ENCODE data around the gene LRPAP1. TPM values are rescaled to one million over a fixed set of nuclear protein-coding genes. Genes with fewer than 3 reads are reported as not detected.

The LRPAP1 gene
- total RNA-seq, 1 experiment from 2014 or later: 116 TPM

DNA sequence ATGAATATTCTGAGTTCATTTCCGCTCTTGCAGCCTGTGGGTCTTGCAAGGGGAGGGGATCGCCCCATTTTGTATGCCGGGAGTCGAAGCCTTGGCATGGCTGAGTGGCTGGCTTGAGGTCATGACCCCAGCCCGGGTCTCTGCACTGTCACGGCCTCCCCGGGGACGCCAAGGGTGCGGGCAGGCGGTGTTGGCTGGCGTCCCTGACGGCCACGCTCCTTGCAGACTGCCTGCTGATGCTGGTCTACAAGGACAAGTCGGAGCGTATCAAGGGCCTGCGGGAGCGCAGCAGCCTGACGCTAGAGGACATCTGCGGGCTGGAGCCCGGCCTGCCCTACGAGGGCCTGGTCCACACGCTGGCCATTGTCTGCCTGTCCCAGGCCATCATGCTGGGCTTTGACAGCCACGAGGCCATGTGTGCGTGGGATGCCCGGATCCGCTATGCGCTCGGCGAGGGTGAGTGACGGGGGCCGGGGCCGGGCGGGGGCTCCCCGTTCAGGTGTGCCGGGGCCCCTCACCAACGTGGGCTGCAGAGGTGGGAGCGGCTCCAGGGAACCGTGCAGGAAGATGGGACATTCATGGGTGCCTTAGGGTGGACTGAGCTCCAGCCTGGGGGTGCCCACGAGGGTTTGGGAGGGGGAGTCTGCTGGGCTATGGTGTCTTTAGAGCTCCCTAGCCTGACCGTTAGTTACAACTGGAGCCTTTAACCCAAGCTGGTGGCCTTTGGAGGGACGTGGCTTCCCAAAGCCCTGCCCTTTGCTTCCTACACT is 58.9 kb downstream of the LRPAP1 start:
- no peak for DNase-seq (ENCODE audit: low spot score)

DNA sequence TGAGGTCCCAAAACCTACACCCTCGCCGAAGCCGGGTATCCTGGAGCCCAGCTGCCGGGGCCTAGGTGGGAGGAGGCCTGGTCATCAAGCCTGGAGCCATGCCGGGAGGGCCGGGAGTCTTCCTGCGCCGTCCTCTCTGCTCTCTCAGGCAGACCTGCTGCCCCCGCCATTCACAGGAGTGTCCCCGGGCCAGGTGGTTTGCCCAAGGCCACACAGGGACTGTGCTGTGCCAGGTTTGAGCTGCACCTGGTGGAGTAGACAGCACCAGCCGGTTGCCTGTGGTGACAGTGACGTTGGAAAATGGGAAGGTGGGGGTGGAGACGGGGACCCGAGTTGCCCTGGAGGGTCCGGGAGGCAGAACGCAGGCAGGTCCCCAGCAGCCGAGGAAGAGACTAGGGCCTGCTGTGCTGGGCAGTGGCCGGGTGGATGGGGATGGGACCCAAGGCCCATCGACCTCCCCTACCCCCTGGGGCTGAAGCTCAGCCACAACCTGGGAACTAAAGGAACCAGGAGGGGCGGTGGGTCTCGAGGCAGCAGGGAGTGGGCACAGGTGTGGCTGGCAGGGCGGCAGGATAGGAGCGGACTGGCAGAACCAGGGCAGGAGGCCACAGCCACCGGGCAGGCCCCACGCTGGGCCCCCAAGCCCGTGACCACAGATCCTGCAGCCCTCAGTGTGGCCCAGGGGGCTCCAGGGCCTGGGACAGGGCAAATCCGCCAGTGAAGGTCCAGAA is 59.6 kb downstream of the LRPAP1 start:
- no peak for DNase-seq (ENCODE audit: low spot score)

DNA sequence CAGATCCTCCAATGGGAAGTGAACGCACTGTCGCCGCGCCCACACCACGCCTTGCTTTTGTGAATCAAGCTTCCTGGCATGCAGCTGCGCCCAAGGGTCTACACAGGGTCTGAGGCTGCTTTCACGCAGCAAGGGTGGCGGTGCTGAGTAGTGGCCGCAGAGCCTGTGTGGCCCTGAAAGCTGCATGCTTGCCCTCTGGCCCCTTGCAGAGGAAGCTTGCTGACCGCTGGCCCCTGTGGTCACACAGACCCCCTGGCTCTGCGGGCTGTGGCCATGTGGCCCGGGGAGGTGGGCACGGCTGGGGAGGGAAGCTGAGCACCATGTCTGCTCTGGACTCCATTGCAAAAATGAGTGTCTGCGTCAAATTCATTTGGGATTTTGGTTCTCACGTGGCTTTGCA is 60.3 kb downstream of the LRPAP1 start:
- DNase-seq (ENCODE audit: low spot score): no peak

DNA sequence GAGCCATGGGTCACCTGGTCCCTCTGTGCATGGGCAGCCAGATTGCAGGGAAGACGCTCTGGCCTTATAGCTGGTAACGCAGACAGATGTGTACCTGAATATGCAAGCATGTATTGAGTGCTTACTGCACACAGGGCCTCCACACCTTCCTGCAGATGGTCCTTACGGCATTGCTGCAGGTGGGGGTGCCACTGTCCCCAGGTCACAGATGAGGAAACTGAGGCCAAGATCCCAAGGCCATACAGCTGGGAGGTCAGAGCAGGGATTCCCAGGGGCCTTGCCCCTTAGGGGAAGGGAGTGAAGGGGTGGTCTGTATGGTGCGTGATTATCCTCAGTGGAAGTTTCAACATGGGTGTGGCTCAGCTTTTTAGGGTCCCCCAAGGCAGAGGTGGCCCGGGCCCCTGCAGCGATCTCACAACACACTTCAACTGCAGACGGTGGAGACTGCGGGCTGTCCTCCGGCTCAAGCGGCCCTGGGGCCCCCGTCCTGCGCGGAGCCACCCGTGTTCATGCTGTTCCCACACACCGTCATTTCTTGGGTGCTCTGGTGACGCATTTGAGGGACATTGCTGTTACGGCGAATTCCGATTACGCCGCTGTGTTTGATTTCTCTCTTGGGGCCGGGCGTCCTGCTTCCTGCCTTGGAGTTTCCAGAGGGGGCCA is 61.0 kb downstream of the LRPAP1 start:
- DNase-seq (ENCODE audit: low spot score): no peak

DNA sequence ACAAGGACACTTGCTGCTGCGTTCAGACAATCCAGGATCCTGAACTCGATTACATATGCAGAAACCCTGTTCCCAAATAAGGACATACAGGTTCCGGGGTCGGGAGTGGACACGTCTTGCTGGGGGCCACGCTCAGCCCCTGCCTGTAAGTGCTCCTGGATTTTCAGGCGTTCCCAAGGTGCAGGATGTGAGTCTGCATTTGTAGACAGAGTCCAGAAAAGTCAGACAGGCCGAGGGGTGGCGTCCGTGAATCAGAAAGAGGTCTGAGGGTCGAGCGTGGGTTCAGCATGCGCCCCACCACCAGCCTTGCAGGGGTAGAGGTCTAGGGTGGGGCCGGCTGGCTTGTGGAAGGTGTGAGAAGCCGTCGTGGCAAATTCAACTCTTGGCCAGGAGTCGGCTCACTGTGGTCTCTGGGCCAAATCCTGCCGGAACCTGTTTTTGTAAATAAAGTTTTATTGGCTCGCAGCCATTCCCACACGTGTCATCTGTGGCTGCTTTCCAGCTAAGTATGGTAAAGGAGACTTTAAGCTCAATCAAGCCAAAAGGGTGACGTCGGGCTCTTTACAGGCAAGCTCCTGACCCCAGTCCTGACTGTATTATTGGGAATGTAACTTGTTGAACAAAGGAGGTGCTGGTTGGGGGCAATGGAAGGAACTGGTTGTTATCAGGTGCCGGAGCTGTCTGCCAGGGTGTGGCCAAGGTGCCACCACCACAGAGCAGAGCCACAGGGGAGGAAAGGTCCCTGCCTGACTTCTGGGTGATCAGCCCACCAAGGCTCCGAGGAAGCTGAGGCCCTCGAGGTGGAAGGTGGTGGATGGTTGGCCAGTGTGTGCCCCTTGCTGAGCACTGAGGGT is 61.8 kb downstream of the LRPAP1 start:
- no peak for DNase-seq (ENCODE audit: low spot score)

DNA sequence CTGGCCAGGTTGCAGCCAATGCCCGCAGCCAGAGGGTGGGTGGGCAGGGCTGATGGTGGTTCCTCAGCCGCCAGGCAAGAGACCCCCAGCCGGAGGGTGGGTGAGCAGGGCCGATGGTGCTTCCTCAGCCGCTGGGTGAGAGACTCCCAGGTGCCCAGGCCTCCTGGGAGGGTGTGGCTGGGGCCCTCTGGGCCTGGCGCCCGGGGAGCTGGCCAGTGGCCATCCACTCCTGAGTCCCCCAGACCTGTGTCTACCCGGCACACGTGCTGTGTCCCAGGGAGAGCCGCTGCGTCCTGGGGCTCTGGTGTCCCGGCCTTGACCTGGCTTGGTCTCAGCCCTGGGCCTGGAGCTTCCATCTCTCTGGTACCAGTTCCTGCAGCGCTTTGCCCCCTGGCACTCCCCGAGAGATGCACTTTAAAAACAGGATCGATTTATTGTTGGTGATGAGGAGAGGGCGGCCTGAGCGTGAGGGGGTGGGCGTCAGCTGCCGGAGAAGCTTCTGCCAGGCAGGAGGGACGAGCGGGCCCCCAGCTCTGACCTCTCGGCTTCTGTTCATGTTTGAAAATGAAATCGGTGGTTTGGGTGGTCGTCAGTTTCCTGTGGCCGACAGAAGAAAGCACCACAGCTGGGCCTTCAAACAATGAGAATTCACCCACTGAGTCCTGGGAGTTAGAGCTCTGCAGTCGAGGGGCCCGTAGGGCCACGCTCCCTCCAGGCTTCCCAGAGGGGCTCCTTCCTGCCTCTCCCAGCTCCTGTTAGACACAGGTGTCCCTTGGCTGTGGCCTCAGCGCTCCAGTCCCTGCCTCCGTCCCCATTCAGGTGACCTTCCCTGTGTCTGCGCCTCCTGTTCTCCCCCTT is 62.6 kb downstream of the LRPAP1 start:
- no peak for DNase-seq (ENCODE audit: low spot score)

DNA sequence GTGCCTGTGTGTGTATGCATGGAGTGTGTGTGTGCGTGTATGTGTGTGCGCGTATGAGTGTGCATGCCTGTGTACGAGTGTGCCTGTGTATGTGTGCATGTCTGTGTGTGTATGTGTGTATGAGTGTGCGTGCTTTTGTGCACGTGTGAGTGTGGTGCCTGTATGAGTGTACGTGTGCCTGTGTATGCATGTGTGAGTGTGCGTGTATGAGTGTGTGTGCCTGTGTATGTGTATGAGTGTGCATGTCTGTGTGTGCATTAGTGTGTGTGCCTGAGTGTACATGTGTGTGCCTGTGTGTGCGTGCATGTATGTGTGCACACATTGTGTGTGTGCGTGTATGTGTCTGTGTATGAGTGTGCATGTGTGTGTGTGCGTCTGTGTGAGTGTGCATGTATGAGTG is 63.4 kb downstream of the LRPAP1 start:
- no peak for DNase-seq (ENCODE audit: low spot score)

DNA sequence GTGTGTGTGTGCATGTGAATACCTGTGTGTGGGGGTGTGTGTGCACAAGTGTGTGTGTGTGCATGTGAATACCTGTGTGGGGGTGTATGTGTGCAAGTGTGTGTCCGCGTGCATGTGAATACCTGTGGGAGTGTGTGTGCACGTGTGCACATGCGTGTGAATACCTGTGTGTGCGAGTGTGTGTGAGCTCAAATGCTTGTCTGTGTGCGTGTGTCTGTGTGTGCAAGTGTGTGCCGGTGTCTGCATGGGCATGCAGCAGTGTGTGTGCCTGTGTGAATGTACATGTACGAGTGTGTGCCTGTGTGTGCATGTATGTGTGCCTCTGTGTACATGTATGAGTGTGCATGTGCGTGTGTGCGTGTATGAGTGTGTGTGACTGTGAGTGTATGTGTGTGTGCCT is 64.1 kb downstream of the LRPAP1 start:
- DNase-seq (ENCODE audit: low spot score): no peak

DNA sequence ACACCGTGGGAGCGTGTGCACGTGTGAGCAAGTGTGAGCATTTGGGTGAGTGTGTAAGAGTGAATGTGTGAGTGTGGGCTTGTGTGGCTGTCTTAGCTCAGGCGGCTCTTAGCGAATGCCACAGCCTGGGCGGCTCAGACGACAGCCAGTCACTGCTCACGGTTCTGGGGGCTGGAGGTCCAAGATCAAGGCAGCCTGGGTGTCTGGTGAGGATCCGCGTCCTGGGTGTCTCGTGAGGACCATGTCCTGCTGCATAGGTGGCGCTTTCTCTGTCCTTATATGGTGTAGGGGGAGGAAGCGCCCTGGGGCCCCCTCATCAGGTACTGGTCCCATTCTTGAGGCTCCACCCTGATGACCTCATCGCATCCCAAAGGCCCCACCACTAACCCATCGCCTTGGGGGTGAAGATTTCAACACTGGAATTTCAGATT is 64.6 kb downstream of the LRPAP1 start:
- DNase-seq (ENCODE audit: low spot score): no peak

DNA sequence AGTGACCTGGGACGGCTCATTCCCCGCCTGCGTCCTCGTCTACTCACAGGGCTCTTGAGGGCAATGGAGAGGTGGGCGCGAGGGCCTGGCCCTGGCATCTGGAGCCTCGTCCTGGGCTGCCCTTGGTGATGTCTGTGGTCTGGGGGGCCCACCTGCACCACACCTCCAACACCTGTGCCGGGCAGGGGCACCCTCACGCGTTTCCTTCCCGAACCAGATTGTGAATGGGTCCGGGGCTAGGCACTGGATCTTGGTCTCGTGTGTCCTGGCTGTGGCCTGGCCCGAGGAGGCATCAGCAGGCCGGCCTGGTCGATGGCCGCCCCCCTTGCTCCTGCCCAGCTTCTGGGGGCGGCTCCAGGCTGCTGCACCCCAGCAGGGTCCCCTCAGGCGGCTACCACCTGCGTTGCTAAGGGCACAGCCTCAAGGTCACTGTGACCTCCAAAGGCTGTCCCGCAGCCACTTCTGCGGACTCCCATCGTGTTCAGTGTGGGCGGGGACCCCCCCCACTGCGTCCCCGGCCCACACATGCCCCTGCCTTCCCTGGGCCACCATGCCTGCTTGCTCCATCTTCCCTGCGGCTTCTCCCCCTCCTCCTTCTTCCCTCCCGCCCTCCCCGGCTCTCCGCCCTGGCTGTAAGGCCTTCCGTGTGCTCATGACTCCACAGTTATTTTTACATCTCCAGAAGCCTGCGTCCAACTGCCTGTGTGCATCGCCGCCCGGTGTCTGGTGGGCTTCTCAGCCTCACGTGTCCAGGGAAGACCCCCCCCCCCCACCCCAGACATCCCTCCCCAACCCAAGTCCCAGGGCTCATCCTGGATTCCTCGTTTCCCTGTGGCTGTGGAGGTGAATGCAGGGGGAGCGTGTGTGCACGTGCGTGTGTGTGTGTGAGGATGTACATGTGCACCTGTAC is 65.3 kb downstream of the LRPAP1 start:
- DNase-seq (ENCODE audit: low spot score): no peak

DNA sequence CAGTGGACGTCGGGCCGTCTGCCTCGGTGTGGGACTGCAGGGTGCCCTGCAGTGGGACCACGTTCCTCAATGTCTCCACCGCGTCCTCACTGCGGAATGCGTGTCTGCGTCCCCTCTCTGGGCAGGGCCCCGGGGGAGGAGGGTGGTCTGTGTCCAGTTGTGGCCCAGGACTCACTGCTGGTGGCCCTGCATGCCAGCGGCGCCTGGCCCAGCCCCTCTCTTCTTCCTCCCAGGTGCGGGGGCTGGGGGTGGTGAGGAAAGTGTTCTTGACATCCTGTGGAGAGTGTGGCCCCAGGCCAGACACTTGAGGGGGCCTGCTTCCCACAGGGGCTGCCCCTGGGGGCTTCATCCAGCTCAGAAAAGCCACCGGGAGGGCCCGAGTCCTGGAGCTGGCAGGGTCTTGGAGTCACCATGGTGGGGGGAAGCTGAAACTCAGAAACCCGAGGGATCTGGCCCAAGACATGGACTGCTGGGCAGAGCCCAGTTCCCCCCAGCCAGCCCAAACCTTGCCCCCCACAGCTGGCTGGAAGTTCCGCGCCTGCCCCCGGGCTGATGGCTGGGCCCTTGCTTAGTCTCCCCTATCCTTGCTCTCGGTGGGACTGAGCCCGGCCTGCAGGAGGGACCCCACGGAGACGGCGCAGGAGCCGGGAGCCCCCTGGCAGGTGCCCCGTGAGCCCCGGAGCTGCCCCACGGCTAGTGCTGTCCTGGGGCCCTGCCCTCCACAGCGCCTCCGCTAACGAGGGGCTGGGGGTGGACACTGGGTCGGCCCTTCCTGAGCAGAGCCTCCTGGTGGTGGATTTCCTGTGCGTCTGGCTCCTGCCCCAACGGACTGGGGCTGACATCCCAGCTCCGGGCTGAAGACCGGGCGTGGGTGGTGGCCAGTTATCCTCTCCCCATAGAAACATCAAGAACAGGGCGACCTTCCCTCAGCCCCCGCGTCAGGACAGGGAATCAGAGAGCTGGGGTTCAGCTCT is 66.2 kb downstream of the LRPAP1 start:
- no peak for DNase-seq (ENCODE audit: low spot score)

DNA sequence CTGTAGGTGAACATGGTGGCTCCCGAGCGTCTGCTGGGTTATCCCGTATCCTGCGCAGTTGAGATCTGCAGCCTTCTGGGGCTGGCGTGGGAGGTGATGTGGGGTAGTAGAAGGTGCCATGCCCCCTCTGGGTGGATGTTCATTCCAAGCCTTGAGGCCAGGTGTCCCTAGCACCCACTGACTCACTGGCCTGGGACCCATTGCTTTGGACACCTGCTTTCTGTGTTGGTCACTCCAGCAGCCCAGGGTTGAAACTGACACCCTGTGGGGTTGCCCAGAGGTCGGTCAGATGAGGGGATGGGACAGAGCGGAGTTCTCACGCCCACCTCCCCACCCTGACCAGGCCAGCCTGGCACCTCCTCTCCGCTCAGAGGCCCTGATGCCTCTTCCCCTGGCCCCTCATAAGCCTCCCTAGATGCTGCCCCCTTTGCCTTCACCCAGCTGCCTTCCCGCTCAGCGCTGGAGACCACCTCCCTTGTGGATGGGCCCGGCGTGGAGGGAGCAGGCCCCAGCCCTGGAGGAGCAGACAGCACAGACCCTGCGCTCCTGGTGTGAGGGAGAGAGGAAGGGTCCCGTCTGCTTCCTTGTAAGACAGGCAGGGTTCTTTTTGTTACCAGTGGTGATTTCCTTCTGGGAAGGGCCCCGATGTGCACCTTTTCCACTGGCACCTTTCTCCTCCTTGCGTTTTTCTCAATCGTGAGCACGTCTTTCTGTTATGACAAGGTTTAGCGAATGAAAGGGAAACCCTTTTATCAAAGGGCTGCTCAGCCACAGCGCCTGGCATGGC is 67.1 kb downstream of the LRPAP1 start:
- DNase-seq (ENCODE audit: low spot score): no peak

DNA sequence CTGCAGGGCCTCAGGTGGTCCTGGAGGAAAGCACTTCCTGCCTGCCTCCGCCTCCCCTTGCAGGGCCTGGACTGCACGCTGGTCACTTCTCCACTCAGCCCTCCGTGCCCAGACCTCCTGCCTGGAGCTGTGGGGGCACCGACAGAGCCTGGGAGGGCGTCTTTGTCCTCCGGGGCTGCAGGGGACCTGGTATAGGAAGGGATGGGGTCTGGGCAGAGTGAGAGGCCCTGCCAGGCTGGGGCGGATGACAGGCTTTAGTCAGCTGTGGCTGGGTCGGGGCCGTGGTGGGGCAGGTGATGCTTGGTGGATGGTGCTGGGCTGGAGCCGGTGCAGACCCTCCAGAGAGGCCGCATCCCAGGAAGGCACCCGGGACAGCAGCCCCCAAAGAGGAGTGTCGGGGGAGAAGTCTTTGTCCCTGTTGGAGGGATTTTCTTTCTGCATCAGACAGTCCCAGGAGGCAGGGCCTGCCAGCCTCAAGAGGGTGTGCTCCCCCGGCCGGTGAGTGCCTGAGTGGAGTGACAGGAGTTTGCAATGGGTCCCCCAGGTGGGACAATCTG is 67.8 kb downstream of the LRPAP1 start:
- DNase-seq (ENCODE audit: low spot score): no peak

DNA sequence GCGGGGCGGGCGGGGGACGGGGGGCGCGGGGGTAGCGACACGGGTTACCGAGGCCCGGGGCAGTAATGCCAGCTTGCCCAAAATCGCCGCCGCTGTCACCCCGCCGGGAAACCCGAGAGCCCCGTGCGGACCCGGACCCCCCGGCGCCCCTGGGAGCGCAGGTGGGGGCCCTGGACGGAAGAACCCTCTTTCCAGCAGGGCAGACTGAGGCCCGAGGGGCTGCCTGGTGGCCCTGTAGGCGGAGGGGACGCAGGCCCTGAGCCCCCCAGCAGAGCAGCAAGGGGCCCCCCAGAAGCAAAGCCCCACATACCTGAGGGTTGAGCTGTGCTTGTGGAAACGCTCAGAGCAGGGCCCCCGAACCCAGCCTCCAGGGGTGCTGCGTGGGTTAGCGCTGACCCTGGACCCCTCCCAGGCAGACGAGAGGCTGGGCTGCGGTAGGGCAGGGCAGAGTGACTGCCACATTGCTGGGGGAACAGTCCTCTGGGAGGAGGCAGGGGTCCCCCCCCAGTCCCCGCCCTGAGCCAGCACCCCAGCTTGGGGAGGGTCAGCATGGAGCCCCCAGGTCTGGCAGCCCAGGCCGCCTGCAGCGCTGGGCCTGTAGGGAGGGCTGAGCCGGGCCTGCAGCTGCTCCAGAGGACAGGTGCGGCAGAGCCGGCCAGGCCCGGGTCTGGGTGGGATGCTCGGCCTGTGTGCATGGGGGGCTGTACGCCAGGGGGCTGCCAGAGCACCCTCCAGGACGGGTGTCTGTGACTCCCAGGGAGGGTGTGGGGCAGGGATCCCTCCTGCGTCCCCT is 68.5 kb downstream of the LRPAP1 start:
- no peak for DNase-seq (ENCODE audit: low spot score)

DNA sequence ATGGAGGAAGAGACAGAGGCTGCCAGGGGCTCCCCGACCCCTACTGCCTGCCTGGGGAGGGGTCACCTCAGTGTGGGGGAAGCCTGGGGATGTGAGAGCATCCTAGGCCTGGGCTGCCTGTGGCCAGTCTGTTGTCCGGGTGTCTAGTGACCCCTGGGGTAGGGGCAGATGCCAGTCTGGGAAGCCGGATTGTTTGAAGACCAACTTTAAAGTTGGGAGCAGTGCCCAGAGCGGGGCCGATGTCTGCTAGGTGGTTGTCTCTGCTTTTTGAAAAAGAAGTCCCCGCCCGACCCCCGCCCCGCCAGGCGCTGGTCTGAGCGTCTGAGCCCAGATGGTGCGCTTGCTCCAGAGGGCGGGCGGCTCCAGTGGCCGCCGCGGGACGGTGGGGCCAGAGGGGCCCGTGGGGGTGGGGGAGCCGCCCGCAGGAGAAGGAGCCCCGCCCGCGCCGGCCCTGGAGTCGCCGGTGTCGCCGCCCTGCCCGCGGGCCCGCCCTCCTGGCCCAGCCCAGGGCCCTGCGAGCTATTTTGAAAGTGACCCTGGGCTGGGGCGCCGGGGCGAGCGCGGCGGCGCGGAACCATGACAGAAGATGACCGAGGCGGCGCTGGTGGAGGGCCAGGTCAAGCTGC is 69.3 kb downstream of the LRPAP1 start, which contains the start of gene DOK7:
TSS of gene DOK7 (plus strand) at position 517 of the 626 bp plus-strand sequence. CDS start at position 587, 70 bp downstream.
- DNase-seq (ENCODE audit: low spot score): no peak

DNA sequence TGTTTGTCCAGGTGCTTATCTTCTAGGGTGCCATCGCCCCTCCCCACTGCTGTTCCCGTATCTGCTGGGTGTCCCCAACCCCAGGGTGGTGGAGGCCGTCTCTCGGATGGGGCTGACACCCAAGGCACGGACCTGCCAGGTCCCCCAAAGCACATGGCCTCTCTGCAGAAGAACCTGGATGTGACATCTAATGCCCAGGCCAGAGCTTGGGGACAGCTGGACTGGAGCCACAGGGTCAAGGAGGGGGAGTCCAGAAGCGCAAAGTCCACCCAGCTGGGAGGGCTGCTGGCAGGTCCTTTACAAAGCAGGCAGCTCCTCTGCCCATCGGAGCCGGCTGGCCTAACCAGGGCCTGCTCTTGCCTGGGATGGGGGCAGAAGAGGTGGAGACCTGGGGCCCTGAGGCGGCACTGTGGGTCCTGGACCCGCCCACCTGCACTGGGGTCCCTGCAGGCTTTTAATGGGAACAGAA is 69.9 kb downstream of the LRPAP1 start:
- DNase-seq (ENCODE audit: low spot score): no peak

Data from A172 (cell line).